Endodermal cell (in vitro differentiated cells): ENCODE results near the gene SPRR2E. TPM values are rescaled to one million over a fixed set of nuclear protein-coding genes. Genes with fewer than 3 reads are reported as not detected.

ENCODE experiments used
- DNase-seq: peaks from one replicate; pipeline ENCODE4 v3.0.0-alpha.2; 2017
- H3K27ac ChIP-seq: 2 replicates; pipeline ENCODE4 v1.5.1; 2013; ENCODE audit warnings: mild to moderate bottlenecking, low read depth, low read length, moderate library complexity
- H3K27me3 ChIP-seq: 2 replicates; pipeline ENCODE4 v1.6.1; 2013; ENCODE audit warnings: mild to moderate bottlenecking, low read length, moderate library complexity; ENCODE audit not compliant: insufficient read depth, control insufficient read depth, poor library complexity, severe bottlenecking
- H3K36me3 ChIP-seq: 2 replicates; pipeline ENCODE4 v1.7.0; 2013; ENCODE audit warnings: mild to moderate bottlenecking, low read length, moderate library complexity; ENCODE audit not compliant: control insufficient read depth, insufficient read depth
- H3K4me1 ChIP-seq: one replicate; pipeline ENCODE4 v1.7.0; 2013; ENCODE audit warnings: low read length; ENCODE audit not compliant: control insufficient read depth, insufficient read depth
- H3K4me3 ChIP-seq: 2 replicates; pipeline ENCODE4 v1.5.1; 2013; ENCODE audit warnings: mild to moderate bottlenecking, low read length, moderate library complexity
- H3K9ac ChIP-seq: 2 replicates; pipeline ENCODE4 v1.6.1; 2013; ENCODE audit warnings: mild to moderate bottlenecking, low read length, moderate library complexity; ENCODE audit not compliant: poor library complexity, severe bottlenecking; ENCODE audit errors: extremely low read depth
- H3K9me3 ChIP-seq: 2 replicates; pipeline ENCODE4 v1.6.1; 2013; ENCODE audit warnings: mild to moderate bottlenecking, low read length, moderate library complexity; ENCODE audit not compliant: control insufficient read depth
- H3K27ac Mint-ChIP-seq: 2 replicates; pipeline ENCODE4 v1.8.0; 2020; ENCODE audit warnings: mixed read lengths
- H3K27me3 Mint-ChIP-seq: 2 replicates; pipeline ENCODE4 v1.8.0; 2021; ENCODE audit warnings: mild to moderate bottlenecking, mixed read lengths; ENCODE audit not compliant: insufficient read depth
- H3K36me3 Mint-ChIP-seq: 2 replicates; pipeline ENCODE4 v1.8.0; 2020; ENCODE audit warnings: low read depth, mixed read lengths
- H3K4me1 Mint-ChIP-seq: 2 replicates; pipeline ENCODE4 v1.8.0; 2020; ENCODE audit warnings: mixed read lengths
- H3K4me3 Mint-ChIP-seq: 2 replicates; pipeline ENCODE4 v1.8.0; 2020; ENCODE audit warnings: mild to moderate bottlenecking, moderate library complexity, mixed read lengths
- H3K9me3 Mint-ChIP-seq: 2 replicates; pipeline ENCODE4 v1.8.0; 2020; ENCODE audit warnings: mild to moderate bottlenecking, mixed read lengths
- WGBS, 2 experiments: methylation state at CpG; one replicate each; pipeline versions ENCODE4 v1.1.5 to v1.1.7; 2013; ENCODE audit warnings: missing lambda C conversion rate in 2 of 2, mixed read lengths in 1 of 2; ENCODE audit not compliant: insufficient coverage in 1 of 2, insufficient read length in 1 of 2; 5-methylcytosine and 5-hydroxymethylcytosine counted together
- total RNA-seq, 2 donors: library from RNA; stranded (reverse); fragmentation: NEBNext Ultra II Directional in 1 of 2; extraction: Animal tissue kit (Norgen Biotek cat#: 25700) in 1 of 2; gene quantifications; 2 replicates in 1 of 2; 3 replicates in 1 of 2; pipeline ENCODE4 v1.2.1, GENCODE V29; 2021
- TF ChIP-seq, protein P1 (sequence below): fragments of 200-600 bp; sonication (generic); conservative IDR thresholded peaks from 2 replicates; pipeline ENCODE4 v1.5.0; 2021; ENCODE audit warnings: antibody characterized with exemption, mild to moderate bottlenecking

The SPRR2E gene
- total RNA-seq, 2 donors from 2014 or later, result not detected

GRCh38 chr1:153071511-153071910, 22.8 kb downstream of the SPRR2E start, which contains the start of gene SPRR2B:
SPRR2B (minus strand) TSS chr1:153071611; CDS start chr1:153070839, 772 bp downstream.
- Histone ChIP-seq H3K9me3 (no peaks in the 10 kb centered on the region), H3K27me3 (no peaks in the 10 kb centered on the region), H3K36me3 (no peaks in the 10 kb centered on the region), H3K27ac (no peak within 1 kb of the TSS), H3K9ac (no peak within 1 kb of the TSS), H3K4me1 (no peaks in the 10 kb centered on the region), H3K4me3 (no peak within 1 kb of the TSS)
- WGBS, 2 experiments, result 34% methylated on average over 2 of the region's 2 CpGs; no CpG with 5 or more reads in 1 of the 2 experiments
- H3K27ac Mint-ChIP-seq, result no peak within 1 kb of the TSS
- no peaks in the 10 kb centered on the region for H3K9me3 Mint-ChIP-seq
- DNase-seq, result no peak
- no peak within 1 kb of the TSS for H3K4me3 Mint-ChIP-seq
- H3K4me1 Mint-ChIP-seq, result no peaks in the 10 kb centered on the region
- TF ChIP-seq, protein P1, sequence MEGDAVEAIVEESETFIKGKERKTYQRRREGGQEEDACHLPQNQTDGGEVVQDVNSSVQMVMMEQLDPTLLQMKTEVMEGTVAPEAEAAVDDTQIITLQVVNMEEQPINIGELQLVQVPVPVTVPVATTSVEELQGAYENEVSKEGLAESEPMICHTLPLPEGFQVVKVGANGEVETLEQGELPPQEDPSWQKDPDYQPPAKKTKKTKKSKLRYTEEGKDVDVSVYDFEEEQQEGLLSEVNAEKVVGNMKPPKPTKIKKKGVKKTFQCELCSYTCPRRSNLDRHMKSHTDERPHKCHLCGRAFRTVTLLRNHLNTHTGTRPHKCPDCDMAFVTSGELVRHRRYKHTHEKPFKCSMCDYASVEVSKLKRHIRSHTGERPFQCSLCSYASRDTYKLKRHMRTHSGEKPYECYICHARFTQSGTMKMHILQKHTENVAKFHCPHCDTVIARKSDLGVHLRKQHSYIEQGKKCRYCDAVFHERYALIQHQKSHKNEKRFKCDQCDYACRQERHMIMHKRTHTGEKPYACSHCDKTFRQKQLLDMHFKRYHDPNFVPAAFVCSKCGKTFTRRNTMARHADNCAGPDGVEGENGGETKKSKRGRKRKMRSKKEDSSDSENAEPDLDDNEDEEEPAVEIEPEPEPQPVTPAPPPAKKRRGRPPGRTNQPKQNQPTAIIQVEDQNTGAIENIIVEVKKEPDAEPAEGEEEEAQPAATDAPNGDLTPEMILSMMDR, result no peak
- no peaks in the 10 kb centered on the region for H3K27me3 Mint-ChIP-seq
- H3K36me3 Mint-ChIP-seq, result no peaks in the 10 kb centered on the region

DNA sequence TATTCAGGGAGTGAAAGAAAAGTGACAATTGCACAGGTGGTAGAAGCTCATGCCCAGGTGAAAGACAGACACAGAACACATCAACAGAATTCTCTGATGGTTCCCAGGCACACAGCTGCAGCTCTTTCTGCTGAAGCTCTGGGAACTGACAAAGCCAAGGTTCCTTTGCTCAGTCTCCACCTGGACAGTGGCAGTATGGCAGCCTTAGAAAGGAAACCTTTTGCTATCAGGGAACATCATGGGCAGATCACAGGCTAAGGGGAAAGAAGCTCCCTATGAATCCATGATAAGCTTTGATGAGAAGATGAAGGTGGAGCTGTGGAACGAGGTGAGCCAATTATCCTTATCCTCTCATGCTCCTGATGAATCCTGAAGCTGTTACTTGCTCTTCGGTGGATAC, 24.1 kb downstream of the SPRR2E start:
- DNase-seq, result no peak
- WGBS, 2 experiments, result 63% methylated on average over 1 of the region's 2 CpGs; no CpG with 5 or more reads in 1 of the 2 experiments
- H3K27ac Mint-ChIP-seq, result no peak overlapping the region
- Histone ChIP-seq H3K4me3 (no peak overlapping the region), H3K27ac (no peak overlapping the region), H3K9ac (no peak overlapping the region), H3K27me3 (no peaks in the 10 kb centered on the region), H3K36me3 (no peaks in the 10 kb centered on the region), H3K4me1 (no peaks in the 10 kb centered on the region), H3K9me3 (no peaks in the 10 kb centered on the region)
- H3K4me3 Mint-ChIP-seq, result no peak overlapping the region
- H3K36me3 Mint-ChIP-seq, result no peaks in the 10 kb centered on the region
- H3K27me3 Mint-ChIP-seq, result peaks cover 4% of the 10 kb centered on the region
- TF ChIP-seq, protein P1, result peak; percentile 43
- H3K9me3 Mint-ChIP-seq, result no peaks in the 10 kb centered on the region
- H3K4me1 Mint-ChIP-seq, result no peaks in the 10 kb centered on the region

DNA sequence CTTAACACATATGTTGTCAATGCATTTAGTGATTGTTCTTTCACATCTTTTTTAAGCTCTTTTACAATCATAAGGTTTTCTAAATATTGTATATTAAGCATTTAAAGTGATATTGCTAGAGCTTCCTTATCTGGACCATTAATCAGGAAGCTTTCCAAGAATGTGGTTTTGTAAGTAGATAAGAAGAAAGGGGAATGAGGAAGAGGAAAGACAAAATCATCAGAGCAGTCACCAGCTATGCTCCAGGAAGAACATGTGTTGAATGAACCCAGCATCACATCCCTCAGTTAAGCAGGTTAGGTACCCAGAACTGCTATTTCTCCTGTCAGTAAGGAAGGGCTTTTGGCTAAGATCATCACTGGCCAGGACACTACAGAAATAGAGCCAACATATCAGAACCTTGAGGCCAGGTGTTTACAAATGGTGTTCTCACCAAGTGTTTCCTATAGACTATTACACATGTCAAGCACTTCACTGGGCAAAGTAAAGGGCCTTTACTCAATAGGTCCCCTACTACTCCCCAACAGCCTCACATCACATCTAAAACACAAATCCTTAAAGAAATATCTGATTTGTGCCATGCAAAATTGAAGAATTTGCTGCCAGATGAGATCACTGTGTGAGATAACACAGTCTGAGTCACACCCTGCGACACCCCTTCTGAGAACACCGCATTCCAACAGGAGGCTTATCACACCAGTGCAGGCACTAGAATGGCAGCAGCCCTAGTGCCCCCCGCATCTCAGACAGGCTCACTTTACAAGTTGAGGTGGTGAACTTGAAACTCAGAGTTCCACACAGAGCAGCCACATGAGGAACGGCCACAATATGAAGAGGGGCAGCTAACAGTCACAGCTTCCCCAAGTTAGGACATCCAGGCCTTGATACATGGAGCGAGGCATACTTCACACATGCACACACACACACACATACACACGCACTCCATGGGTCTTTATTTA, 35.2 kb downstream of the SPRR2E start:
- H3K4me3 Mint-ChIP-seq, result no peak overlapping the region
- no peaks in the 10 kb centered on the region for H3K9me3 Mint-ChIP-seq
- no peaks in the 10 kb centered on the region for H3K9me3 ChIP-seq
- H3K4me1 Mint-ChIP-seq, result peaks cover 3% of the 10 kb centered on the region
- H3K27ac Mint-ChIP-seq, result no peak overlapping the region
- H3K36me3 ChIP-seq, result no peaks in the 10 kb centered on the region
- H3K36me3 Mint-ChIP-seq, result no peaks in the 10 kb centered on the region
- H3K27me3 Mint-ChIP-seq, result no peaks in the 10 kb centered on the region
- H3K4me3 ChIP-seq, result no peak overlapping the region
- TF ChIP-seq, protein P1, result no peak
- H3K27ac ChIP-seq, result no peak overlapping the region
- H3K27me3 ChIP-seq, result no peaks in the 10 kb centered on the region
- 84 to 91% methylated on average over 3 to 6 of the region's 6 CpGs for WGBS, 2 experiments
- no peak for DNase-seq
- no peak overlapping the region for H3K9ac ChIP-seq
- no peaks in the 10 kb centered on the region for H3K4me1 ChIP-seq
